ENCODE measurements around the gene SLMAP.

Gene SLMAP

GRCh38 chr3:57818772-57819171 is 62.7 kb downstream of the SLMAP start:
- no peaks in the 10 kb centered on the region for H3K36me3 ChIP-seq (ENCODE audit: insufficient read depth, low read length)
- no peak overlapping the region for H3K9ac ChIP-seq (ENCODE audit: insufficient read length)
- DNase-seq (ENCODE audit: low read depth, low spot score): no peak
- H3K4me3 ChIP-seq: no peak overlapping the region
- no peak for TF ChIP-seq EZH2 (IDR thresholded peaks at IDR 0.05)
- no peak for TF ChIP-seq FOXP2 (optimal IDR thresholded peaks at IDR 0.05; ENCODE audit: control extremely low read depth, extremely low read length, insufficient read depth)
- TF ChIP-seq POLR2AphosphoS5 (IDR thresholded peaks at IDR 0.05; ENCODE audit: borderline replicate concordance, low read depth, low read length): no peak
- H3K27ac ChIP-seq: no peak overlapping the region
- H3K9me3 ChIP-seq (ENCODE audit: low read depth, low read length): no peaks in the 10 kb centered on the region

DNA sequence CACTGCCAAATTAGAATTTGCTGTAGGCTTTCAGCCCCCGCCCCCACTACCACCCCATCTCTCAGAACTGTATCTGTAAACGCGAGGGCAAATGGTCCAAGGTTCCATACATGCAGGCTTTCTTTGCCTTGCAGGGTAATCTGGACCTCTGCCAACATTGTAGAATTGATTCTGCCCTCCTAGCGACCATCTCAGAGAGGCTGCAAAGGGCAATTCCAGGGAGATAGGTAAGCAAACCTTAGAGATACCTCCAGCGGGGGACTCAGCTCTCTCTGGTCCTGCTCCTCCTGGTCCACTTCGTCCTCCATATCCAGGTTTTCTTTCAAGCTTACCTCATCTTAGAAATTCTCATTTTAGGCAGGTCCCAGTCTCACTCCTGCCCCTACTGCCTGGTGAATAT is 64.4 kb downstream of the SLMAP start:
- H3K9ac ChIP-seq (ENCODE audit: insufficient read length): no peak overlapping the region
- TF ChIP-seq POLR2AphosphoS5 (IDR thresholded peaks at IDR 0.05; ENCODE audit: borderline replicate concordance, low read depth, low read length) (no peak), FOXP2 (optimal IDR thresholded peaks at IDR 0.05; ENCODE audit: control extremely low read depth, extremely low read length, insufficient read depth) (no peak), EZH2 (IDR thresholded peaks at IDR 0.05) (no peak)
- no peak for DNase-seq (ENCODE audit: low read depth, low spot score)
- no peak overlapping the region for H3K27ac ChIP-seq
- H3K9me3 ChIP-seq (ENCODE audit: low read depth, low read length): no peaks in the 10 kb centered on the region
- no peaks in the 10 kb centered on the region for H3K36me3 ChIP-seq (ENCODE audit: insufficient read depth, low read length)
- no peak overlapping the region for H3K4me3 ChIP-seq

DNA sequence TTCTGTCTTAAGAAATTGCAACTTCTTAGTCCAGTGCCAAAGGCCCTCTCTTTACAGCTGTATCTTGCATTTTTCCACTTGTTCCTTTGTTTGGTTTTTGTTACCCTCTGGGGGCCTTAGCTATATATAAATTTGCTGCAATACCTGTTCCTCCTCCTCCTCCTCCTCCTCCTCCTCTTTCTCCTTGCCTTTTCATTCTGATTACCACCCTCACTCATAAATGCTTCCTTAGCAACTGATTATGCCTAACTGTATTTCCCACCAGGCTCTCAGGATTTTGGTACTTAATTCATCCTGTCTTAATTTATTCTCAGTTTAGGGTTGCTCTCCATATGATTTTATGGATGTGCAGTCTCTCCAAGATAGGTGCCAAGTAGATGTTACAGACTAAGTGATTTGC is 65.7 kb downstream of the SLMAP start:
- no peak overlapping the region for H3K4me3 ChIP-seq
- no peak overlapping the region for H3K27ac ChIP-seq
- H3K36me3 ChIP-seq (ENCODE audit: insufficient read depth, low read length): no peaks in the 10 kb centered on the region
- no peak overlapping the region for H3K9ac ChIP-seq (ENCODE audit: insufficient read length)
- no peak for TF ChIP-seq EZH2 (IDR thresholded peaks at IDR 0.05)
- TF ChIP-seq POLR2AphosphoS5 (IDR thresholded peaks at IDR 0.05; ENCODE audit: borderline replicate concordance, low read depth, low read length): no peak
- TF ChIP-seq FOXP2 (optimal IDR thresholded peaks at IDR 0.05; ENCODE audit: control extremely low read depth, extremely low read length, insufficient read depth): no peak
- H3K9me3 ChIP-seq (ENCODE audit: low read depth, low read length): no peaks in the 10 kb centered on the region
- DNase-seq (ENCODE audit: low read depth, low spot score): no peak

DNA sequence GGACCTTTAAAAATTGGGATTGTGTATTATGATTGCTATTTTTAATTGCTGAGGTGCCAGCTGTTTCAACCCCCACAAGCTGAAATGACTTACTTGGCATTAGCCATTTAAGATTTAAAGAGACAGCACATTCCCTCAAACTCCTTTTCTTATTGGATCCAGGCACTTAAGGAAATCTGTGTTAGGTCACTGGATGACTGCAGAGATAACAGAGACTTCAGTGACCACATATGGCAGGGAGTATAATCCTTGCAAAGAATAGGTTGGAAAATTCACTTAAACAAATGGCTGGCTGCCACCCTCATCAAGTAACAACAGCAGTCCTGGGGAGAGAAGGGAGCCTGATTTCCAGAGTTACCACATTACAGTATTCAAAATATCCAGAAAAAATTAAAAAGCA is 66.6 kb downstream of the SLMAP start:
- no peak for TF ChIP-seq FOXP2 (optimal IDR thresholded peaks at IDR 0.05; ENCODE audit: control extremely low read depth, extremely low read length, insufficient read depth)
- no peak for TF ChIP-seq POLR2AphosphoS5 (IDR thresholded peaks at IDR 0.05; ENCODE audit: borderline replicate concordance, low read depth, low read length)
- TF ChIP-seq EZH2 (IDR thresholded peaks at IDR 0.05): no peak
- no peak for DNase-seq (ENCODE audit: low read depth, low spot score)
- no peaks in the 10 kb centered on the region for H3K36me3 ChIP-seq (ENCODE audit: insufficient read depth, low read length)
- H3K9ac ChIP-seq (ENCODE audit: insufficient read length): no peak overlapping the region
- no peaks in the 10 kb centered on the region for H3K9me3 ChIP-seq (ENCODE audit: low read depth, low read length)
- no peak overlapping the region for H3K4me3 ChIP-seq
- no peak overlapping the region for H3K27ac ChIP-seq

DNA sequence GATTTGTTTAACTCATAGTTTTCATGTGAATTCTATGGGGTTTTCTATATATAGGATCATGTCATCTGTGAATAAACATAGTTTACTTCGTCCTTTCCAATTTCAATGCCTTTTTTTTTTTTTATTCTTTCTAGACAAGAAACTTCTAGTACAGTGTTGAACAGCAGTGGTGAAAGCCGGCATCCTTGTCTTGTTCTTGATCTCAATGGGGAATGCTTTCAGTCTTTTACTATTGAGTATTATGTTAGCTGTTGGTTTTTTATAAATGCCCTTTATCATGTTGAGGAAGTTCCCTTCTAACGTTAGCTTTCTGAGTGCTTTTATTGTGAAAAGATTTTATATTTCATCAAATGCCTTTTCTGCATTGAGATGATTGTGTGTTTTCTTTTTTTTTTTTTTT is 69.0 kb downstream of the SLMAP start:
- no peak overlapping the region for H3K9ac ChIP-seq (ENCODE audit: insufficient read length)
- TF ChIP-seq EZH2 (IDR thresholded peaks at IDR 0.05): no peak
- no peak for TF ChIP-seq FOXP2 (optimal IDR thresholded peaks at IDR 0.05; ENCODE audit: control extremely low read depth, extremely low read length, insufficient read depth)
- TF ChIP-seq POLR2AphosphoS5 (IDR thresholded peaks at IDR 0.05; ENCODE audit: borderline replicate concordance, low read depth, low read length): no peak
- H3K27ac ChIP-seq: no peak overlapping the region
- H3K36me3 ChIP-seq (ENCODE audit: insufficient read depth, low read length): no peaks in the 10 kb centered on the region
- H3K9me3 ChIP-seq (ENCODE audit: low read depth, low read length): no peaks in the 10 kb centered on the region
- no peak for DNase-seq (ENCODE audit: low read depth, low spot score)
- H3K4me3 ChIP-seq: no peak overlapping the region

GRCh38 chr3:57826245-57826951 is 70.3 kb downstream of the SLMAP start:
- H3K4me3 ChIP-seq: no peak overlapping the region
- TF ChIP-seq POLR2AphosphoS5 (IDR thresholded peaks at IDR 0.05; ENCODE audit: borderline replicate concordance, low read depth, low read length): no peak
- TF ChIP-seq FOXP2 (optimal IDR thresholded peaks at IDR 0.05; ENCODE audit: control extremely low read depth, extremely low read length, insufficient read depth): no peak
- TF ChIP-seq EZH2 (IDR thresholded peaks at IDR 0.05): no peak
- DNase-seq (ENCODE audit: low read depth, low spot score): no peak

GRCh38 chr3:57826952-57827723 is 71.0 kb downstream of the SLMAP start:
- Histone ChIP-seq H3K27ac (no peak overlapping the region), H3K9me3 (ENCODE audit: low read depth, low read length) (no peaks in the 10 kb centered on the region), H3K9ac (ENCODE audit: insufficient read length) (no peak overlapping the region), H3K4me3 (no peak overlapping the region), H3K36me3 (ENCODE audit: insufficient read depth, low read length) (no peaks in the 10 kb centered on the region)
- DNase-seq (ENCODE audit: low read depth, low spot score): no peak
- no peak for TF ChIP-seq POLR2AphosphoS5 (IDR thresholded peaks at IDR 0.05; ENCODE audit: borderline replicate concordance, low read depth, low read length)
- TF ChIP-seq FOXP2 (optimal IDR thresholded peaks at IDR 0.05; ENCODE audit: control extremely low read depth, extremely low read length, insufficient read depth): no peak
- no peak for TF ChIP-seq EZH2 (IDR thresholded peaks at IDR 0.05)

More at GRCh38 chr3:57826245-57826951, 70.3 kb downstream of the SLMAP start:
- Histone ChIP-seq H3K9me3 (ENCODE audit: low read depth, low read length) (no peaks in the 10 kb centered on the region), H3K36me3 (ENCODE audit: insufficient read depth, low read length) (no peaks in the 10 kb centered on the region), H3K9ac (ENCODE audit: insufficient read length) (no peak overlapping the region), H3K27ac (no peak overlapping the region)

DNA sequence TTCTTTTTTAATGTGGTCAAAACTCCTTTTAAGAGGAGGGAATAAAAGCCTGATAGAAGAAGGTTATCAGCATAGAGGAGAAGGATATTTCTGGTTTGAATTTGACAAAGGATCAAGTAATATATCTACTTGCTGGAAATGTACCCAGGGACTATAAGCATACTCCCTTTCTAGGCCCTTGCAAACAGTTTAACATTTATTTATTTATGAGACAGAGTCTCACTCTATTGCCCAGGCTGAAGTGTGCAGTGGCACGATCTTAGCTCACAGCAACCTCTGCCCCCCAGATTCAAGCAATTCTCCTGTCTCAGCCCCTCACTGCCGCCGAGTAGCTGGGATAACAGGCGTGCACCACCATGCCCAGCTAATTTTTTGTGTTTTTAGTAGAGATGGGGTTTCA is 71.6 kb downstream of the SLMAP start:
- H3K27ac ChIP-seq: no peak overlapping the region
- H3K9ac ChIP-seq (ENCODE audit: insufficient read length): no peak overlapping the region
- H3K36me3 ChIP-seq (ENCODE audit: insufficient read depth, low read length): no peaks in the 10 kb centered on the region
- H3K4me3 ChIP-seq: no peak overlapping the region
- no peak for DNase-seq (ENCODE audit: low read depth, low spot score)
- TF ChIP-seq POLR2AphosphoS5 (IDR thresholded peaks at IDR 0.05; ENCODE audit: borderline replicate concordance, low read depth, low read length) (no peak), FOXP2 (optimal IDR thresholded peaks at IDR 0.05; ENCODE audit: control extremely low read depth, extremely low read length, insufficient read depth) (no peak), EZH2 (IDR thresholded peaks at IDR 0.05) (no peak)
- H3K9me3 ChIP-seq (ENCODE audit: low read depth, low read length): no peaks in the 10 kb centered on the region
